Measurements from ENCODE around the gene GLIPR1L2. TPM values are rescaled to one million over a fixed set of nuclear protein-coding genes. Genes with fewer than 3 reads are reported as not detected.

The GLIPR1L2 gene
- total RNA-seq, 4 donors from 2014 or later, result 0.65 to 0.82 (median 0.79) TPM; not detected in 1

DNA sequence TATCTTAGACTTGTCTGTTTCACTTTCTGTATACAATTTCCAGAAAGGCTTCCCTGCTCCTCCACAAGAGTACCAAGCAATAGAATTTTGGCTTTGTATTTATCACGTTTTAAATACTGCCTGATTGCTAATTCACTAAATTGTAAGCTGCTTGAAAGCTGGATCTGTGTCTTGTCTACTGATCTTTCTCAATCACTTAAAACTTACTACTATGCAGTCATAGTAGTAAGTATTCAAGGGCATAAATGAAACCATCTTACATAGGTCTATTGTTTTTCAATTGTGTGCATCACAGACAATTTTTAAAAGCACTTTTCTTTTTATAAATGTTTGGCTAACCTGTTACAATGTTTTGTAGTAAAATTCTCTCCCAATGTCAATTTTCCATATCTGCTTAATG lies 1.2 kb upstream of the GLIPR1L2 start:
- no peak for ATAC-seq (ENCODE audit: low FRiP score)
- no peak for DNase-seq (ENCODE audit: low spot score)
- TF ChIP-seq, protein P1, sequence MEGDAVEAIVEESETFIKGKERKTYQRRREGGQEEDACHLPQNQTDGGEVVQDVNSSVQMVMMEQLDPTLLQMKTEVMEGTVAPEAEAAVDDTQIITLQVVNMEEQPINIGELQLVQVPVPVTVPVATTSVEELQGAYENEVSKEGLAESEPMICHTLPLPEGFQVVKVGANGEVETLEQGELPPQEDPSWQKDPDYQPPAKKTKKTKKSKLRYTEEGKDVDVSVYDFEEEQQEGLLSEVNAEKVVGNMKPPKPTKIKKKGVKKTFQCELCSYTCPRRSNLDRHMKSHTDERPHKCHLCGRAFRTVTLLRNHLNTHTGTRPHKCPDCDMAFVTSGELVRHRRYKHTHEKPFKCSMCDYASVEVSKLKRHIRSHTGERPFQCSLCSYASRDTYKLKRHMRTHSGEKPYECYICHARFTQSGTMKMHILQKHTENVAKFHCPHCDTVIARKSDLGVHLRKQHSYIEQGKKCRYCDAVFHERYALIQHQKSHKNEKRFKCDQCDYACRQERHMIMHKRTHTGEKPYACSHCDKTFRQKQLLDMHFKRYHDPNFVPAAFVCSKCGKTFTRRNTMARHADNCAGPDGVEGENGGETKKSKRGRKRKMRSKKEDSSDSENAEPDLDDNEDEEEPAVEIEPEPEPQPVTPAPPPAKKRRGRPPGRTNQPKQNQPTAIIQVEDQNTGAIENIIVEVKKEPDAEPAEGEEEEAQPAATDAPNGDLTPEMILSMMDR (IDR thresholded peaks at IDR 0.05), result no peak

DNA sequence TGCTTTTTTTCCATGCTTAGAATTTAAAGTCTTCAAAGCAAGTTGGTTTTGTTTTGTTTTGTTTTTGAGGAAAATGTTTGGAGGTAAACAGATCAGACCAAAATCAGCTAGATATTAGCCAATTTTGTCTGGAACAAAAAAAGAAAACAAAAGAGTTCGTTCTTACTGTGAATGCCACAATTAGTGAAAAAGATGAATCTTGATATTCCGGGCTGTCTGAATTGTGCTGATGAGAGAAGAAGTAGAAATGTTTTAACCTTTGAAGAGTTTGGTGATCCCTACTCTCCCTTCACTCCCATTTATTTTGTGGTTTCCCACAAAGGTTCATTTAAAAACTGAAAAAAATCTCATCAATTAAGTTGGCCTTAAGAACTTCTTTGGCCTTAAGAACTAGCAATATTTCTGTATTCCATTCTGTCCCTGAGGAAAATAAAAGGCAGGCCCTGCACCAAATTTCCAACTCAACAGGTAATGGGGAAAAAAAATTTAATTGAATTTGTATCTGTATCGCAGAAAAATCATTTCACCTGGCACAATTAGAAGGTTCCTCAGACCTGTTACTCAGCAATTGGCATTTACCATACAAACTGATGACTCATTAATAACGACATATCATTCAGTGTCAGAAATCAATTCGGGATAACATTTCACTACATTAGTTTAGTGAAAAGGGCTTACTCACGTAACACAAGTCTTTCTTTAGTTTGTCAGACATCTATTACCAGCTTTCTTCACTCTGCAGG lies 562 bp upstream of the GLIPR1L2 start:
- DNase-seq (ENCODE audit: low spot score) (no peak), ATAC-seq (ENCODE audit: low FRiP score) (peak; percentile 75)
- TF ChIP-seq, protein P1 (IDR thresholded peaks at IDR 0.05), result no peak

DNA sequence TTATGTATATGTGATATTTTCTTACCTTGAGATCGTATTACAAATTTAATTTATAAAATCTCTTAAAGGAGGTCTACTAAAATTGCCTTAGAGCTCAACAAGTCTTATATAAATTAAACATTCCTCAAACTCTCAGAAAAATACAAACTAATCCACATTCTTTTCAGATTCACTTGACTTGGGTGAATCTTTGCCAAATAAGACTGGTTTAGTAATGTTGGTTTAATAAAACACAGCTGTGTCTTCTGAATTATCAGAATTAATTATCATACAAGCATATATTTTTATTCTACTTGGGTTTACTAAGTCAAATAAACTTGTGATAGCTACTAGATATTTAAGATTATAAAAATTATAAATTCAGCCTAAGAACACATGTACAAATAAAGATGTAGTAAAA lies 13.3 kb downstream of the GLIPR1L2 start:
- ATAC-seq (ENCODE audit: low FRiP score), result no peak
- TF ChIP-seq, protein P1 (IDR thresholded peaks at IDR 0.05), result no peak
- no peak for DNase-seq (ENCODE audit: low spot score)

DNA sequence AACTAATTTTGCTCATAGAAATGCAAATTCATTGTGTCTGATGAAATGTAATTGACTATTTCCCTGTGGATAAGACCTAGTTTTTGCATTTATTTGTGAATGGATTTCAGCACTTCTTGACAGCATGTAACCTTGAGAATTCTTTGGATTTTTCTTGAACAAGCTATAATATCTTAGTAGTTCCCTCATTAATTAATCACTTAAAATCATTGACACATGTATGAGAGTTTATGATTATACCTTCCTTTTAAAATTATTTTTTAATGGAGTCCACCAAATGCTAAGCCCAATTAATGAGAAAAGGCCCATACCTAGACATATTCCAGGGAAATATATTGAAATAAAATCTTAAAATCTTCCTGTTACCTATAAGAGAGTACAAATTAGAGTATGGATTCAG lies 16.8 kb downstream of the GLIPR1L2 start:
- no peak for ATAC-seq (ENCODE audit: low FRiP score)

DNA sequence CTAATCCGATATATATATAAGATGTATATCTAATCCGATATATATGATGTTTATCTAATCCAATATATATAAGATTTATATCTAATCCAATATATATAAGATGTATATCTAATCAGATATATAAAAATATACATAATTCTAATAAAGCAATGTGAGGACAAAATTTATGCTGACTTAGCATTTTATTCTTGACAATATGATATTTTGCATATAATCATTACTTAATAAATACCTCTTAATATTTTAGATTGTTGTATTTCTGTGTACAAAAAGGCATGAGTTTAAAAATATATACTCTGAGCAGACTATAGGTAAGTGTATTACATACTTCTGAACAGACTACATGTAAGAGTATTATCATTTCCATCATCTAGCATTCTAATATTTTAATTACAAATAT lies 18.9 kb downstream of the GLIPR1L2 start:
- TF ChIP-seq, protein P1 (IDR thresholded peaks at IDR 0.05), result no peak
- no peak for DNase-seq (ENCODE audit: low spot score)
- ATAC-seq (ENCODE audit: low FRiP score), result no peak

More for the DNA sequence above, 16.8 kb downstream of the GLIPR1L2 start:
- no peak for DNase-seq (ENCODE audit: low spot score)
- TF ChIP-seq, protein P1 (IDR thresholded peaks at IDR 0.05), result no peak

DNA sequence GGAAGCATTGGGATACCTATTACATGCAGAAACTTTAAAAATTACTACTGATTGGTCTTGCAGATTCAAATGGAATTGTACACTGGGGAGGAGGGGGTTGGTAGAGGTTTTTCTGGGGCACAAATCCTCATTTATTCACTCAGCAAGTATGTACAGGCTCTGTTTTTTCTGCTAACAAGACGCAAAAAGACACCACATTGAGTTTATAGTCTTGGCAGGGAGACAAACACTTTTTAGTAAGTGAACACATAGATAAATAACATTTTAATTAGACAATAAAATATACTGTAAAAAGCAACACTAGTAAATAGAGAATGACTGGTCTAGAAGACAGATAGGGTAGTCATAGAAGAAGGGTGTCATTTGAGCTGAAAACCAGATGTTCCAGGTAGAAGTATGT lies 23.8 kb downstream of the GLIPR1L2 start:
- ATAC-seq (ENCODE audit: low FRiP score) (no peak), DNase-seq (ENCODE audit: low spot score) (no peak)
- TF ChIP-seq, protein P1 (IDR thresholded peaks at IDR 0.05), result no peak

DNA sequence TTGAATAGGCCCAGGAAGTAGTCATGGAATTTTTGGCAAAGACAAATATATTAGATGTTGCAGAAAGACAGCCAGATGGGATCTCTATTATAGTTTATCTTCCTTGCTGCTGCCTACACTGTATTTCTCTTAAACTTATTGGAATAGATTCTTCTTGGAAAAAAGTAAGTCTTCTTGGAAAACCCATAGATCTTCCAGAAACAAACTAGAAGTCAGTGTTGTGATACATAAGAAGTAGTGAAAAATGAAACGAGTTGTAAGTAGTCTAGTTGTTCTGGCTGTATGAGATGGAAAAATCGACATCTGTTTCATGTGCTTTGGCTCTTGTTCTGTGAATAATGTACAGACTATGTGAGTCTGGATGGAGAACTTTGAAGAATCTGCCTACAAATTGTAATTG lies 29.0 kb downstream of the GLIPR1L2 start:
- TF ChIP-seq, protein P1 (IDR thresholded peaks at IDR 0.05), result no peak
- ATAC-seq (ENCODE audit: low FRiP score), result no peak
- DNase-seq (ENCODE audit: low spot score), result no peak

Measured in omental fat pad (tissue), 4 donors.